ENCODE results near the gene SMTNL1. TPM values are rescaled to one million over a fixed set of nuclear protein-coding genes. Genes with fewer than 3 reads are reported as not detected.
A peak's percentile ranks its signal among the peaks of the same experiment; 100 is the strongest.

The SMTNL1 gene
- total RNA-seq, 4 donors from 2014 or later, result not detected

DNA sequence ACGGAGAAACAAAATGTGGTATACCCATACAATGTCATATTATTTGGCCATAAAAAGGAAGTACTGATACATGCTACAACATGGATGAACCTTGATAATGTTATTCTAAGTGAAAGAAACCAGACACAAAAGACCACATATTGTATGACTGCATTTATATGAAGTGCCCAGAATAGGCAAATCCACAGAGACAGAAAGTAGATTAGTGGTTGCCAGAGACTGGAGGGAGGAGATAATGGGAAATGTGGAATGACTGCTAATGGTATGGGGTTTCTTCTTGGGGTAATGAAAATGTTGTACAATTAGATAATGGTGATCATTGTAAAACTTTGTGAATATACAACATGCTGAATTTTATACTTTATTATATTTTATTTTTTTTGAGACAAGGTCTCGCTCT is 16.3 kb upstream of the SMTNL1 start:
- TF ChIP-seq, protein P1, sequence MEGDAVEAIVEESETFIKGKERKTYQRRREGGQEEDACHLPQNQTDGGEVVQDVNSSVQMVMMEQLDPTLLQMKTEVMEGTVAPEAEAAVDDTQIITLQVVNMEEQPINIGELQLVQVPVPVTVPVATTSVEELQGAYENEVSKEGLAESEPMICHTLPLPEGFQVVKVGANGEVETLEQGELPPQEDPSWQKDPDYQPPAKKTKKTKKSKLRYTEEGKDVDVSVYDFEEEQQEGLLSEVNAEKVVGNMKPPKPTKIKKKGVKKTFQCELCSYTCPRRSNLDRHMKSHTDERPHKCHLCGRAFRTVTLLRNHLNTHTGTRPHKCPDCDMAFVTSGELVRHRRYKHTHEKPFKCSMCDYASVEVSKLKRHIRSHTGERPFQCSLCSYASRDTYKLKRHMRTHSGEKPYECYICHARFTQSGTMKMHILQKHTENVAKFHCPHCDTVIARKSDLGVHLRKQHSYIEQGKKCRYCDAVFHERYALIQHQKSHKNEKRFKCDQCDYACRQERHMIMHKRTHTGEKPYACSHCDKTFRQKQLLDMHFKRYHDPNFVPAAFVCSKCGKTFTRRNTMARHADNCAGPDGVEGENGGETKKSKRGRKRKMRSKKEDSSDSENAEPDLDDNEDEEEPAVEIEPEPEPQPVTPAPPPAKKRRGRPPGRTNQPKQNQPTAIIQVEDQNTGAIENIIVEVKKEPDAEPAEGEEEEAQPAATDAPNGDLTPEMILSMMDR (IDR thresholded peaks at IDR 0.05), result no peak
- TF ChIP-seq POLR2A (IDR thresholded peaks at IDR 0.05), result no peak
- WGBS, 2 donors, result 89 to 91% methylated on average over 2 of the region's 2 CpGs
- intact Hi-C loops (cut with DNase I; ENCODE audit: low total_unique reads), result loop anchor here (10.0 kb wide), 1 partner anchor 176 kb away; no protein-coding TSS in a partner anchor

GRCh38 chr11:57523419-57523818 is 14.0 kb upstream of the SMTNL1 start:
- 85 to 89% methylated on average over 4 of the region's 4 CpGs for WGBS, 2 donors
- intact Hi-C loops (cut with DNase I; ENCODE audit: low total_unique reads), result loop anchor here (10.0 kb wide), 1 partner anchor 179 kb away; no protein-coding TSS in a partner anchor
- TF ChIP-seq, protein P1 (IDR thresholded peaks at IDR 0.05), result no peak
- no peak for TF ChIP-seq POLR2A (IDR thresholded peaks at IDR 0.05)
- no peak for DNase-seq (ENCODE audit: low spot score in 2 of 2)
- H3K4me3 ChIP-seq (ENCODE audit: low read depth, poor library complexity, severe bottlenecking), result no peak overlapping the region

More for the DNA sequence above, 16.3 kb upstream of the SMTNL1 start:
- DNase-seq (ENCODE audit: low spot score in 2 of 2), result no peak
- no peak overlapping the region for H3K4me3 ChIP-seq (ENCODE audit: low read depth, poor library complexity, severe bottlenecking)

GRCh38 chr11:57527056-57527631 is 10.3 kb upstream of the SMTNL1 start:
- H3K4me3 ChIP-seq (ENCODE audit: low read depth, poor library complexity, severe bottlenecking), result no peak overlapping the region
- 15 to 16% methylated on average over 7 of the region's 7 CpGs for WGBS, 2 donors
- intact Hi-C loops (cut with DNase I; ENCODE audit: low total_unique reads), result loop anchor here (5.0 to 10.0 kb wide), 2 partner anchors 70 to 182 kb away; no protein-coding TSS in a partner anchor
- TF ChIP-seq, protein P1 (IDR thresholded peaks at IDR 0.05), result peak in 1 of 3 donors; percentile 82
- no peak for TF ChIP-seq POLR2A (IDR thresholded peaks at IDR 0.05)
- DNase-seq (ENCODE audit: low spot score in 2 of 2), result peak; percentile 71 to 92

- intact Hi-C loops (cut with DNase I; ENCODE audit: low total_unique reads), result loop anchor here (5.0 to 10.0 kb wide), 2 partner anchors 72 to 184 kb away; no protein-coding TSS in a partner anchor
- H3K4me3 ChIP-seq (ENCODE audit: low read depth, poor library complexity, severe bottlenecking), result no peak overlapping the region
- no peak for DNase-seq (ENCODE audit: low spot score in 2 of 2)
- TF ChIP-seq, protein P1 (IDR thresholded peaks at IDR 0.05), result no peak
- no peak for TF ChIP-seq POLR2A (IDR thresholded peaks at IDR 0.05)
These were observed 8.4 kb upstream of the SMTNL1 start for GRCh38 chr11:57529012-57529411.

DNA sequence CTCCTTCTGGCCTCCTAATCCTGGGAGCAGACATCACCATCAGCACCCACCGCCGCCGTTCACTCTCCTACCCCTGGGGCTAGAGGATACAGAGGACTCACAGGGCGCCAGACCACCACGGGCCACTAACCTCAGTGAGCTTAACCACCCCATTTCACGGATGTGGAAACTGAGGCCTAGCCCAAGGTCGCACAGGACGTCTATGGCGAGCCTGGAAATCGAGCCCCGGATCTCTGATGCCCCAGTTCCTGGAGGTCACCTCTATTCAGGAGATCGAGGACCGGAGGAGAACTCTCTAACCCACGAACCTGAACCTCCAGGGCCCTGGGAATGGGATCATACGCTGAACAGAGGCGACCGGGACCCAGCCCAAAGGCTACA is 7.2 kb upstream of the SMTNL1 start:
- WGBS, 2 donors, result 2% methylated on average over 17 of the region's 17 CpGs
- DNase-seq (ENCODE audit: low spot score in 2 of 2), result peak in 1 of 2 donors; percentile 34
- H3K4me3 ChIP-seq (ENCODE audit: low read depth, poor library complexity, severe bottlenecking), result peak overlapping the region; percentile 45
- no peak for TF ChIP-seq POLR2A (IDR thresholded peaks at IDR 0.05)
- TF ChIP-seq, protein P1 (IDR thresholded peaks at IDR 0.05), result no peak
- intact Hi-C loops (cut with DNase I; ENCODE audit: low total_unique reads), result no loop called here
